Measurements from ENCODE around the gene RAB36. TPM values are rescaled to one million over a fixed set of nuclear protein-coding genes. Genes with fewer than 3 reads are reported as not detected.

Gene RAB36
- polyA plus RNA-seq, 12 donors = 0.85 to 3.7 (median 1.4) TPM; not detected in 2

DNA sequence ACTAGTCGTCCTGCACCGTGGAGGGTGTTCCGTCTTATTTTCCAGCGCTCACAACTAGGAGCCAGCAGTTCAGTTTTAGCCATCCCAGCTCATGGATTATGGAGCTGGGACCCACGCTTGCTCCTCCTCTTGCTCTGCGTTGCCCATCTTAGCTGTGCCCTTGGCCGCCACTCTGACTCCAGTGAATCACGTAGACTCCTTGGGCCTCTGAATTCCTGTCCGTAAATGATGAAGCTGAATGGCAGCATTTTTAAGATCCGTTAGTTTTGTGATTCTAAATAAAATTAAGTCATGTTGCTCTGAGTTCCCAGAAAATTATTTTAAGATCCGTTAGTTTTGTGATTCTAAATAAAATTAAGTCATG, 58.8 kb downstream of the RAB36 start:
- no peak for DNase-seq

DNA sequence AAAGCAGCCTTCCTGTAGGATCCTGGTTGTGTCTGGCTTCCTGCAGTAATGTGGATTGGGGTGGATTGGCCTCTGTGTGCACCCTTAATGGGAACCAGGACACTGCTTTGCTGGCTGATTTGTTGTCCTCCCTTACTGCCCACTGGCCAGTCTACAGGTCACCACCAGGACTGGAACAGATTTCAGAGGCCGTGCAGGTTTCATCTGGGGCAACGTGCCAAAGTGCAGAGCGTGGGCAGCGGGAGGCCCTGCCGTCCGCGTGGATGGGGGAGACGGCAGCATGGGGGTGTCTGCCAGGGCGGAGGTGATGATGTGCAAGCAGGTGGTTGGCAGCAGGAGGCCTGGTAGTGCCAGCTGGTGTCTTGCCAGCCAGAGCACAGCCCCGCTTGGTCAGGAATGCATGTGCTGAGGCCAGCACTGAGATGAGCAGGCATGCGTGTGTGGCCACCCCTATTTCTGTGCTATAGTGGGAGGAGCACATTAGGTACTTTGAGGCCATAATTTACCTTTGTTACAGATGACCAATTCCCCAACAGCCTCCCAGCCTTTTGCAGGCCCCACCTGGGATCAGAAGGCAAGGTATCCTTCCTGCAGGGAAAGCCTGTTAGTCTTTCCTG, 59.4 kb downstream of the RAB36 start:
- no peak for DNase-seq

GRCh38 chr22:23205339-23206049, 60.2 kb downstream of the RAB36 start:
- peak; percentile 58 for DNase-seq

- DNase-seq = no peak
Observed at GRCh38 chr22:23206915-23207314, 61.6 kb downstream of the RAB36 start.

GRCh38 chr22:23207729-23208393, 62.6 kb downstream of the RAB36 start:
- no peak for DNase-seq

DNA sequence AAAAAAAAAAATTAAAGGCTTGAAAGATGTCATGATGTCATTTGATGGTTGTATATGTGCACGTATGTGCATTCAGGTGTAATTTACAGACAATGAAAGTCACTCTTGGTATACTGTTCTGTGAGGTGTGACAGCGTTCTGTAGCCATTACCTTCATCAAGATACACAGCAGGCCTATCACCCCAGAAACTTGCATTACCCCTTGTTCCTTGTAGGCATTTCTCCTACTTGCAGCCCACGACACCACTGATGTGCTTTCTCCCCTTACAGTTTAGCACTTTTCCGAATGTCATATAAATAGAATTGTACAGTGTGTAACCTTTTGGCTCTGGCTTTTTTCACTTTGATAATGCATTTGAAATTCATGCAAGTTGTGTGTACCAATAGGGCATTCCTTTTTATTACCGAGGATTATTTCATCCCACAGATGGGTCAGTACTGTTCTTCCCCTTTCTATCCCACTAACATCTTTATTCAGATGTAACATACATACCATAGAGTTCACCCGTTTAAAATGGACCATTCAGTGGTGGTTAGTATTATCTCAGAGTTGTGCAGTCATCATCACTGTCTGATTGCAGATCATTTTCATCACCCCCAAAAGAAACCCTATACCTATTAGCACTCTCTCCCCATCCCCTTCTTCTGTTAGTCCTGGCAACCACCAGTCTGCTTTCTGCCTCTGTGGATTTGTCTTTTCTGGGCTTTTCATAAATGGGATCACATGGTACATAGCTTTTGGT, 65.3 kb downstream of the RAB36 start:
- DNase-seq = no peak

- DNase-seq = no peak
Observed at GRCh38 chr22:23211622-23212021, 66.3 kb downstream of the RAB36 start.

GRCh38 chr22:23212061-23213021, 67.1 kb downstream of the RAB36 start:
- no peak for DNase-seq

- DNase-seq = no peak
Observed at GRCh38 chr22:23213022-23213555, 67.8 kb downstream of the RAB36 start.

DNA sequence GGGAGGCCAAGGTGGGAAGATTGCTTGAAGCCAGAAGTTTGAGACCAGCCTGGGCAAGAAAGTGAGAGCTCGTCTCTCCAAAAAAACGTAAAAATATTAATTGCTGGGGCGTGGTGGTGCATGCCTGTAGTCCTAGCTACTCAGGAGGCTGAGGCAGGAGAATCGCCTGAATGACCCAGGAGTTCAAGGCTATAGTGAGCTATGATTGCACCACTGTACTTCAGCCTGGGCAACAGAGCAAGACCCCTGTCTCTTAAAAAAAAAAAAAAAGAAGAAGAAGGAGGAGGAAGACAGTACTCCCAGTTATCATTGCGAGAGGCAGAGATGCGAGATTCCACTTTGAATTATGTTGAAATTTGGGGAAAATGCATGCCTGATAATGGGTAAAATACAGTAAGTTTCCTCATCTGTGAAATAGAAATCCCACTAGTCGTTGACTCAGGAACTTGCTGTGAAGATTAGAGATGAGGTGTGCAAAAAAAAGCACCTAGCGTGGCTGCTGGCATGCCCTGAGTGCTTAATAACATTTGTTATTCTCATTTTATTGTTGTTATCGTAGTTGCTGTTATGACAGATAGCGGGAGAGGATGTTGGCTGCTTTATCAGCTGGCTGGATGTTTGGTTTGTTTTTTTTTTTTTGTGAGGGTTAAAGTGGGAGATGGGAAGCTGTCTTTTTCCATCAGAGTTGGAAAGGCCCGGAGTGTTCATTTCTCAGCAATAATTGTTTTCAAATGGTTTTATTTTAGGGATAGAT, 68.5 kb downstream of the RAB36 start:
- DNase-seq = no peak

Other genes starting within 250 kb of the RAB36 start
- 1 to 10 TPM in 11 of 12 donors, not detected in 1; 2.3 to 5.2 (median 3.1) TPM for gene GNAZ, start 75.0 kb upstream of the RAB36 start, polyA plus RNA-seq (ENCODE audit: insufficient read length in 12 of 12)
- gene RSPH14, start 3.5 kb upstream of the RAB36 start, polyA plus RNA-seq (ENCODE audit: insufficient read length in 12 of 12) = 1 to 10 TPM in 4 of 12 donors, under 1 TPM in 6, not detected in 2; 0.18 to 3.0 (median 0.84) TPM
- 10 to 100 TPM in 11 of 12 donors, not detected in 1; 10.4 to 37.8 (median 16.3) TPM for gene BCR, start 35.0 kb downstream of the RAB36 start, polyA plus RNA-seq (ENCODE audit: insufficient read length in 12 of 12)